ENCODE results near the gene CDC42EP1.
"Not testable (repeated sequence)": the region's sequence is repeated elsewhere in the genome, so short reads cannot be mapped to it uniquely, and the experiment has no call there.

CDC42EP1 gene

GRCh38 chr22:37547251-37547741 lies 13.0 kb upstream of the CDC42EP1 start:
- no peak for TF ChIP-seq CTCF (IDR thresholded peaks at IDR 0.05)

GRCh38 chr22:37549704-37550059 lies 10.6 kb upstream of the CDC42EP1 start:
- H3K4me3 ChIP-seq = no peak overlapping the region
- peak; percentile 27 for TF ChIP-seq CTCF (IDR thresholded peaks at IDR 0.05)
- DNase-seq (ENCODE audit: low spot score) = peak; percentile 88
- H3K27ac ChIP-seq = peak overlapping the region; percentile 61 to 68

More at GRCh38 chr22:37547251-37547741, 13.0 kb upstream of the CDC42EP1 start:
- Histone ChIP-seq H3K4me3 (no peak overlapping the region), H3K27ac (peak overlapping the region; percentile 98 to 99)
- peak; percentile 74 for DNase-seq (ENCODE audit: low spot score)

DNA sequence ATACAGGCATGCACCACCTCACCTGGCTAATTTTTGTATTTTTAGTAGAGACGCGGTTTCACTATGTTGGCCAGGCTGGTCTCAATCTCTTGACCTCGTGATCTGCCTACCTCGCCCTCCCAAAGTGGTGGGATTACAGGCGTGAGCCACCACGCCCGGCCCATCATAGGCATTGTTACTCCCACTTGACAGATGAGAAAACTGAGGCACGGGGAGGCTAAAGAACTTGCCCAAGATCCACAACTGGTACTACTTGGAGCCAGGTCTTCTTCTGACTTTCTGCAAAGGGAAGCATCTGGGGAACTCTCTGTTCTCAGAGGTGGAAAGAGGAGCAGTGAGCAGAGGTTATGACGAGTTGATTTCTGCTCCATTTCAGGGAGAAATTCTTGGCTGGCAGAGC lies 9.4 kb upstream of the CDC42EP1 start:
- not testable (repeated sequence) for DNase-seq (ENCODE audit: low spot score); H3K4me3 ChIP-seq
- peak overlapping the region in 1 of 2 donors; percentile 87 for H3K27ac ChIP-seq

DNA sequence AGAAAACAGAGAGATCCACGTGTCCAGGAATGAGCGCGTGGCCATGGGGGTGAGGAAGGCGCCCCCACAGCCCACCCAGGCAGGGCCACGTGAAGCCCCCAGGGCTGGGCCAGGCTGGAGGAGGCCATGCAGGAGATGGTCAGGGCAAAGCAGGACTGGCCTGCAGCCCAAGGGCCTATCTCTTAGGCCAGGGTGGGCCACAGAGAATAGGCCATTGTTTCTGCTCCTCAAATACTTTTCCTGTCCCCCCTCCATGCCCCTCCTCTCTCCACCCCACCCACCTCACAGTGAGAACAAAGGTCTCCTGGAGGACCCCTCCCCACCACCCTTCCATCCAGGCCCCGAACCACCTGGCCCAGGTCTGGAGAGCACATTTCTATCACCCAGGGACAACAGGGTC lies 8.3 kb upstream of the CDC42EP1 start:
- peak overlapping the region; percentile 63 to 87 for H3K27ac ChIP-seq
- no peak for TF ChIP-seq CTCF (IDR thresholded peaks at IDR 0.05)
- H3K4me3 ChIP-seq = peak overlapping the region; percentile 4
- DNase-seq (ENCODE audit: low spot score) = no peak

DNA sequence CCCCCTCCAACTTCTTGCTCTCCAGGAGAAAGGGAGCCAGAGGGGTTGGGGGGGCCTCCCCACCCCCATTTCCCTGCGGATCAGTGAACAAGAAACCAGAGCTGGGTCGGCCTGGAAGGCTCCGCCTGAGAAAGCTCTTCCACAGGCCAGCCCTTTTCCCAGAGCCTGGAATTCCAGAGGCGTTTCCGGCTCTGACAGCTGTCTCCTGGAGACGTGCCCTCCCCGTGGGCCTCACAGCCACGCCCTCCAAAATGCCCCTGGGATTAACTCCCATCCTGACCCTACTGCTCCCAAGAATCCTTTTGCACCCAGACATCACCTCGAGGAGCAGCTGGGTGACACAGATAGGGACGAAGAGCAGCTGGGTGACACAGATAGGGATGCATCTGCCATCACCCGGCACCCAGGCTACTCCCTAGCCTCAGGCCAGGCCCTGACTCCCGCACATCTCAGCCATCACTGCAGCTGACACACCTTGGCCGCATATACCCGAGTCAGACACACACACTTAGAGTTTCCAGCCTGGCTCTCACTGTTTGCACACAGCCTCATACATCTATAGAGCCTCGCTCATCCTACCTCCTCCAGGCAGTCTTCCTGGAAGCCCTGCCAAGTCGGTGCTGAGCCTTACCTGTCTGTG lies 7.6 kb upstream of the CDC42EP1 start:
- Histone ChIP-seq H3K4me3 (peak overlapping the region; percentile 4), H3K27ac (peak overlapping the region; percentile 63 to 87)
- DNase-seq (ENCODE audit: low spot score) = no peak
- no peak for TF ChIP-seq CTCF (IDR thresholded peaks at IDR 0.05)

GRCh38 chr22:37553725-37554124 lies 6.6 kb upstream of the CDC42EP1 start:
- TF ChIP-seq CTCF (IDR thresholded peaks at IDR 0.05) = no peak
- Histone ChIP-seq H3K4me3 (no peak overlapping the region), H3K27ac (no peak overlapping the region)
- DNase-seq (ENCODE audit: low spot score) = no peak

GRCh38 chr22:37555029-37555428 lies 5.3 kb upstream of the CDC42EP1 start:
- Histone ChIP-seq H3K4me3 (no peak overlapping the region), H3K27ac (no peak overlapping the region)
- no peak for TF ChIP-seq CTCF (IDR thresholded peaks at IDR 0.05)
- no peak for DNase-seq (ENCODE audit: low spot score)

Measured in coronary artery (tissue), 2 donors.